ENCODE measurements around the gene VWC2.

VWC2 gene

GRCh38 chr7:49852619-49853462 lies 79.4 kb downstream of the VWC2 start:
- peak; percentile 46 for DNase-seq

GRCh38 chr7:49855281-49855980 lies 82.0 kb downstream of the VWC2 start:
- DNase-seq, result peak; percentile 62

- DNase-seq, result no peak
Observed at GRCh38 chr7:49860293-49860692, 86.9 kb downstream of the VWC2 start.

- DNase-seq, result peak; percentile 42
Observed at GRCh38 chr7:49866076-49866735, 92.8 kb downstream of the VWC2 start.

- DNase-seq, result peak; percentile 53
Observed at GRCh38 chr7:49866910-49867309, 93.5 kb downstream of the VWC2 start.

GRCh38 chr7:49873420-49873819 lies 100.0 kb downstream of the VWC2 start:
- no peak for DNase-seq

- DNase-seq, result no peak
Observed at GRCh38 chr7:49875336-49875735, 101.9 kb downstream of the VWC2 start.

- no peak for DNase-seq
Observed at GRCh38 chr7:49876202-49876601, 102.8 kb downstream of the VWC2 start.

GRCh38 chr7:49878089-49878488 lies 104.7 kb downstream of the VWC2 start:
- no peak for DNase-seq

GRCh38 chr7:49878627-49879026 lies 105.2 kb downstream of the VWC2 start:
- DNase-seq, result no peak

- DNase-seq, result no peak
Observed at GRCh38 chr7:49883933-49884332, 110.5 kb downstream of the VWC2 start.

- DNase-seq, result no peak
Observed at GRCh38 chr7:49885593-49886285, 112.3 kb downstream of the VWC2 start.

- DNase-seq, result no peak
Observed at GRCh38 chr7:49892481-49892880, 119.0 kb downstream of the VWC2 start.

GRCh38 chr7:49893131-49893530 lies 119.7 kb downstream of the VWC2 start:
- no peak for DNase-seq

- DNase-seq, result no peak
Observed at GRCh38 chr7:49894543-49894942, 121.1 kb downstream of the VWC2 start.

GRCh38 chr7:49911909-49912308 lies 138.5 kb downstream of the VWC2 start:
- DNase-seq, result peak; percentile 13

- no peak for DNase-seq
Observed at GRCh38 chr7:49926720-49927119, 153.3 kb downstream of the VWC2 start.

- DNase-seq, result no peak
Observed at GRCh38 chr7:49927631-49928030, 154.2 kb downstream of the VWC2 start.

GRCh38 chr7:49928787-49929186 lies 155.3 kb downstream of the VWC2 start:
- no peak for DNase-seq

GRCh38 chr7:49931627-49932026 lies 158.2 kb downstream of the VWC2 start:
- no peak for DNase-seq

- no peak for DNase-seq
Observed at GRCh38 chr7:49937608-49938007, 164.2 kb downstream of the VWC2 start.
